CD14-positive monocyte (primary cell): ENCODE data around the gene SEM1. TPM values are rescaled to one million over a fixed set of nuclear protein-coding genes. Genes with fewer than 3 reads are reported as not detected.

Experiments used
- DNase-seq, 3 donors: peaks; one replicate each; pipeline ENCODE4 v3.0.0-alpha.2; 2011 to 2022
- H2AFZ ChIP-seq: 2 replicates; pipeline ENCODE4 v1.6.0; 2012; ENCODE audit warnings: mild to moderate bottlenecking, low read depth, low read length, inconsistent platforms; ENCODE audit not compliant: insufficient read depth, poor library complexity, severe bottlenecking
- H3K27ac ChIP-seq, 2 donors: 1 replicate in 1 of 2; 2 replicates in 1 of 2; pipeline ENCODE4 v1.5.1; 2012 to 2013; ENCODE audit warnings: low read length in 2 of 2, control low read depth in 1 of 2, inconsistent platforms in 1 of 2, low read depth in 1 of 2, mild to moderate bottlenecking in 1 of 2
- H3K27me3 ChIP-seq, 2 donors: one replicate each; pipeline versions ENCODE4 v1.6.0 to v1.6.1; 2011 to 2013; ENCODE audit warnings: low read length in 2 of 2; ENCODE audit not compliant: control insufficient read depth in 2 of 2, insufficient read depth in 2 of 2
- H3K36me3 ChIP-seq, 2 donors: replicated peaks in 1 of 2; 1 replicate in 1 of 2; 2 replicates in 1 of 2; pipeline versions ENCODE4 v1.5.1 to v1.6.1; 2012 to 2013; ENCODE audit warnings: low read length in 2 of 2, control low read depth in 1 of 2, inconsistent platforms in 1 of 2, mild to moderate bottlenecking in 1 of 2; ENCODE audit not compliant: insufficient read depth in 2 of 2, control insufficient read depth in 1 of 2
- H3K4me1 ChIP-seq, 2 donors: 1 replicate in 1 of 2; 2 replicates in 1 of 2; pipeline versions ENCODE4 v1.5.1 to v1.6.1; 2012 to 2013; ENCODE audit warnings: low read length in 2 of 2, control low read depth in 1 of 2, inconsistent platforms in 1 of 2, mild to moderate bottlenecking in 1 of 2, moderate library complexity in 1 of 2; ENCODE audit not compliant: insufficient read depth in 2 of 2, control insufficient read depth in 1 of 2
- H3K4me2 ChIP-seq: replicated peaks from 2 replicates; pipeline ENCODE3; 2012; ENCODE audit warnings: low read length, moderate library complexity, mild to moderate bottlenecking; ENCODE audit not compliant: poor library complexity, severe bottlenecking; ENCODE audit errors: extremely low read depth
- H3K4me3 ChIP-seq, 3 experiments: fragments of 200-600 bp in 1 of 3; sonication (generic) in 1 of 3; replicated peaks in 1 of 3; 1 replicate in 2 of 3; 2 replicates in 1 of 3; pipeline ENCODE4 v1.5.1; 2011 to 2013; ENCODE audit warnings: low read length in 3 of 3, mild to moderate bottlenecking in 3 of 3, control low read depth in 2 of 3, low read depth in 2 of 3, inconsistent platforms in 1 of 3, moderate library complexity in 1 of 3
- H3K79me2 ChIP-seq: 2 replicates; pipeline ENCODE4 v1.6.0; 2012; ENCODE audit warnings: mild to moderate bottlenecking, control low read depth, inconsistent platforms, low read length, moderate library complexity; ENCODE audit not compliant: insufficient read depth
- H3K9ac ChIP-seq: 2 replicates; pipeline ENCODE4 v1.6.0; 2017; ENCODE audit warnings: low read length, mild to moderate bottlenecking; ENCODE audit not compliant: insufficient read depth, poor library complexity, severe bottlenecking
- H3K9me3 ChIP-seq, 2 donors: replicated peaks in 1 of 2; 1 replicate in 1 of 2; 2 replicates in 1 of 2; pipeline versions ENCODE4 v1.5.1 to v1.6.1; 2012 to 2013; ENCODE audit warnings: low read length in 2 of 2, control low read depth in 1 of 2; ENCODE audit not compliant: control insufficient read depth in 1 of 2, insufficient read depth in 1 of 2
- H4K20me1 ChIP-seq: 2 replicates; pipeline ENCODE4 v1.6.0; 2012; ENCODE audit warnings: mild to moderate bottlenecking, low read length, control low read depth, moderate library complexity; ENCODE audit not compliant: insufficient read depth
- H3K27ac Mint-ChIP-seq, 7 donors: one replicate each; pipeline ENCODE4 v1.8.0; 2020; ENCODE audit warnings: mild to moderate bottlenecking in 7 of 7, mixed read lengths in 7 of 7, moderate library complexity in 6 of 7, inconsistent platforms in 2 of 7
- H3K27me3 Mint-ChIP-seq, 3 donors: one replicate each; pipeline ENCODE4 v1.8.0; 2021 to 2022; ENCODE audit warnings: low read depth in 3 of 3, mild to moderate bottlenecking in 3 of 3, mixed read lengths in 3 of 3, moderate library complexity in 3 of 3, inconsistent platforms in 1 of 3
- H3K36me3 Mint-ChIP-seq, 2 donors: one replicate each; pipeline ENCODE4 v1.8.0; 2020; ENCODE audit warnings: mixed read lengths in 2 of 2, inconsistent platforms in 1 of 2, mild to moderate bottlenecking in 1 of 2
- H3K4me1 Mint-ChIP-seq: one replicate; pipeline ENCODE4 v1.8.0; 2020; ENCODE audit warnings: mild to moderate bottlenecking, mixed read lengths
- H3K4me3 Mint-ChIP-seq, 2 donors: one replicate each; pipeline ENCODE4 v1.8.0; 2020; ENCODE audit warnings: mild to moderate bottlenecking in 2 of 2, mixed read lengths in 2 of 2, moderate library complexity in 1 of 2
- H3K9me3 Mint-ChIP-seq, 7 donors: one replicate each; pipeline ENCODE4 v1.8.0; 2020 to 2022; ENCODE audit warnings: mixed read lengths in 7 of 7, mild to moderate bottlenecking in 6 of 7, moderate library complexity in 6 of 7, inconsistent platforms in 2 of 7
- CTCF ChIP-seq: fragments of 200-600 bp; IDR thresholded peaks from one replicate; pipeline ENCODE4 v1.8.0; 2022; ENCODE audit warnings: antibody characterized with exemption, mild to moderate bottlenecking
- WGBS: methylation state at CpG from one replicate; pipeline ENCODE4 v1.1.5; 2013; ENCODE audit warnings: missing lambda C conversion rate; ENCODE audit not compliant: insufficient coverage; 5-methylcytosine and 5-hydroxymethylcytosine counted together
- intact Hi-C, 2 donors: fragments of 100-400 bp; cut with micrococcal nuclease; formaldehyde crosslinking; loops; one replicate each; pipeline versions ENCODE4 v1.15.0 to v1.15.1; 2023
- polyA plus RNA-seq, 3 donors: library from polyadenylated mRNA; depleted of rRNA in 1 of 3; unstranded in 2 of 3; stranded (reverse) in 1 of 3; fragments of 300-500 nt in 2 of 3; fragments of >200 nt in 1 of 3; fragmentation: Illumina TruSeq in 2 of 3; gene quantifications; 1 replicate in 2 of 3; 2 replicates in 1 of 3; pipeline ENCODE4 v1.2.3, GENCODE V29; 2012 to 2021

Gene SEM1
- polyA plus RNA-seq, 3 donors = 8.0 to 117 (median 98.1) TPM

- no peak overlapping the region for H2AFZ ChIP-seq
- H3K4me1 Mint-ChIP-seq = no peaks in the 10 kb centered on the region
Observed at GRCh38 chr7:96669812-96670211, 39.8 kb downstream of the SEM1 start.

DNA sequence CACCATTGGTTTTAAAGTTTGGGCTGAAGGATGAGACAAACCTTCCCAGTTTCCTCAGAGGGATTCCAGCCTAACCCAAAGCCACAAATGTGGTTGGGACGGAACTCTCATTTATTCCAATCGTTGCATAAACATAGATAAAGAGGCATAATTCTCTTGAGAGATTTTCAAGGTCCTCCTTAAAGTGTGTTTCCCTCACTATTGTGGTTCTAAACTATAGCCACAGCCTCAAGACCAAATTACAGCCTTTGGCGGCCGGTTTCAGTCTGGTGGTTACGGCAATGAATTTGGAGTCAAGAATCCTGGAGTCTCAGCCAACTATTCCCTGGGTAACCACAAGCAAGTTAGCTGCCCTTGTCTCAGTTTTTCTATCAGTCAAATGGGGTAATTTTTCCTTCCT is 42.6 kb downstream of the SEM1 start:
- H3K9me3 Mint-ChIP-seq = peaks cover 0 to 1% (median 0%) of the 10 kb centered on the region in 7 donors
- Histone ChIP-seq H3K4me3 (no peak overlapping the region), H3K4me1 (no peaks in the 10 kb centered on the region), H3K9me3 (no peaks in the 10 kb centered on the region), H3K79me2 (no peaks in the 10 kb centered on the region), H3K36me3 (peaks cover 0 to 8% of the 10 kb centered on the region in 2 donors), H3K9ac (no peak overlapping the region), H3K27me3 (no peaks in the 10 kb centered on the region), H4K20me1 (no peaks in the 10 kb centered on the region), H2AFZ (no peak overlapping the region), H3K4me2 (no peak overlapping the region), H3K27ac (no peak overlapping the region)
- DNase-seq = no peak
- WGBS = 75% methylated on average over 3 of the region's 5 CpGs
- no peak overlapping the region for H3K4me3 Mint-ChIP-seq
- H3K27me3 Mint-ChIP-seq = no peaks in the 10 kb centered on the region
- peaks cover 8% of the 10 kb centered on the region for H3K4me1 Mint-ChIP-seq
- no peak overlapping the region for H3K27ac Mint-ChIP-seq
- intact Hi-C loops = no loop called here
- TF ChIP-seq CTCF = no peak
- H3K36me3 Mint-ChIP-seq = peaks cover 7 to 11% of the 10 kb centered on the region in 2 donors

More at GRCh38 chr7:96669812-96670211, 39.8 kb downstream of the SEM1 start:
- Mint-ChIP-seq H3K9me3 (no peaks in the 10 kb centered on the region), H3K4me3 (no peak overlapping the region), H3K27me3 (no peaks in the 10 kb centered on the region), H3K36me3 (peaks cover 11 to 15% of the 10 kb centered on the region in 2 donors), H3K27ac (no peak overlapping the region)
- no peaks in the 10 kb centered on the region for H4K20me1 ChIP-seq
- H3K4me2 ChIP-seq = no peak overlapping the region
- no peak overlapping the region for H3K9ac ChIP-seq
- no peaks in the 10 kb centered on the region for H3K4me1 ChIP-seq
- no peaks in the 10 kb centered on the region for H3K79me2 ChIP-seq
- intact Hi-C loops = no loop called here
- H3K27ac ChIP-seq = no peak overlapping the region
- DNase-seq = no peak
- H3K36me3 ChIP-seq = peaks cover 0 to 8% of the 10 kb centered on the region in 2 donors
- no peaks in the 10 kb centered on the region for H3K27me3 ChIP-seq
- TF ChIP-seq CTCF = no peak
- H3K4me3 ChIP-seq = no peak overlapping the region
- no peaks in the 10 kb centered on the region for H3K9me3 ChIP-seq
